K562 (cell line): Measurements from ENCODE around the gene LY6G5B. TPM values are rescaled to one million over a fixed set of nuclear protein-coding genes. Genes with fewer than 3 reads are reported as not detected.

Source experiments
- ATF6 ChIP-seq: sonication (generic); formaldehyde crosslinking; IDR thresholded peaks from 2 replicates; pipeline ENCODE4 v1.4.0; 2020; ENCODE audit warnings: mild to moderate bottlenecking, missing genetic modification reagents
- CBFA2T2 ChIP-seq: fragments of 450-650 bp; conservative IDR thresholded peaks from 2 replicates; pipeline ENCODE4 v1.6.1; 2017; ENCODE audit warnings: mild to moderate bottlenecking
- CBX2 ChIP-seq: fragments of 200-600 bp; sonication (generic); IDR thresholded peaks from one replicate; pipeline ENCODE4 v1.6.1; 2012; ENCODE audit warnings: mild to moderate bottlenecking, low read length, inconsistent platforms; ENCODE audit not compliant: insufficient read depth, poor library complexity, severe bottlenecking
- ELF4 ChIP-seq: fragments of 450-650 bp; formaldehyde crosslinking; IDR thresholded peaks from 2 replicates; pipeline ENCODE4 v1.4.0; 2022; ENCODE audit warnings: missing genetic modification characterization
- ERF ChIP-seq: fragments of 450-650 bp; formaldehyde crosslinking; IDR thresholded peaks from 2 replicates; pipeline ENCODE4 v1.4.0; 2020; ENCODE audit warnings: mild to moderate bottlenecking, mixed read lengths
- MYNN ChIP-seq, 2 experiments: sonication (generic); formaldehyde crosslinking in 1 of 2; IDR thresholded peaks; 2 replicates each; pipeline versions ENCODE4 v1.5.0 to v1.6.1; 2016 to 2020; ENCODE audit warnings: antibody characterized with exemption in 1 of 2, missing genetic modification reagents in 1 of 2
- NR2F6 ChIP-seq: fragments of 450-650 bp; formaldehyde crosslinking; IDR thresholded peaks from 2 replicates; pipeline ENCODE4 v1.4.0; 2020; ENCODE audit warnings: mild to moderate bottlenecking
- OTX1 ChIP-seq: fragments of 450-650 bp; formaldehyde crosslinking; IDR thresholded peaks from 2 replicates; pipeline ENCODE4 v1.4.0; 2022; ENCODE audit warnings: mild to moderate bottlenecking
- PBX2 ChIP-seq, 2 experiments: IDR thresholded peaks in 1 of 2; conservative IDR thresholded peaks in 1 of 2; 2 replicates each; pipeline ENCODE4 v1.6.1; 2016; ENCODE audit warnings: low read depth in 2 of 2, mild to moderate bottlenecking in 1 of 2, missing compliant biosample characterization in 1 of 2, missing genetic modification characterization in 1 of 2, moderate library complexity in 1 of 2
- POLR2AphosphoS2 ChIP-seq: IDR thresholded peaks from 2 replicates; pipeline ENCODE4 v1.6.1; 2012; ENCODE audit warnings: low read length, improper control_type of control experiment
- PTBP1 ChIP-seq: fragments of 200-400 bp; formaldehyde crosslinking; IDR thresholded peaks from 2 replicates; pipeline ENCODE4 v1.6.1; 2017; ENCODE audit warnings: low read depth, low read length
- RAD21 ChIP-seq, 2 experiments: fragments of 250-450 bp in 1 of 2; fragments of 450-650 bp in 1 of 2; sonication (Bioruptor Pico) in 1 of 2; formaldehyde crosslinking in 1 of 2; IDR thresholded peaks in 1 of 2; conservative IDR thresholded peaks in 1 of 2; 2 replicates each; pipeline versions ENCODE4 v1.4.0 to v1.8.0; 2020 to 2022; ENCODE audit warnings: mild to moderate bottlenecking in 2 of 2, moderate library complexity in 1 of 2
- RBM15 ChIP-seq: fragments of 200-400 bp; formaldehyde crosslinking; IDR thresholded peaks from 2 replicates; pipeline ENCODE4 v1.6.1; 2018; ENCODE audit warnings: mild to moderate bottlenecking, low read length, moderate library complexity; ENCODE audit not compliant: insufficient read depth
- SNRNP70 ChIP-seq: fragments of 200-400 bp; formaldehyde crosslinking; optimal IDR thresholded peaks from 2 replicates; pipeline ENCODE3; 2017; ENCODE audit warnings: low read depth, low read length
- TRIM24 ChIP-seq, 2 experiments: fragments of 450-650 bp; IDR thresholded peaks; 2 replicates each; pipeline ENCODE4 v1.6.1; 2016
- YBX1 ChIP-seq: fragments of 450-650 bp; IDR thresholded peaks from 2 replicates; pipeline ENCODE4 v1.7.1; 2016; ENCODE audit warnings: mild to moderate bottlenecking
- ZC3H8 ChIP-seq: fragments of 450-650 bp; IDR thresholded peaks from 2 replicates; pipeline ENCODE4 v1.6.1; 2017
- ZFP36 ChIP-seq: fragments of 150-350 bp; IDR thresholded peaks from 2 replicates; pipeline ENCODE4 v1.6.1; 2018; ENCODE audit warnings: low read length, low read depth; ENCODE audit not compliant: partially characterized antibody
- ZNF655 ChIP-seq: fragments of 250-450 bp; sonication (Bioruptor Pico); IDR thresholded peaks from 2 replicates; pipeline ENCODE4 v1.5.0; 2021
- ZNF717 ChIP-seq: fragments of 250-450 bp; sonication (Bioruptor Pico); IDR thresholded peaks from 2 replicates; pipeline ENCODE4 v1.5.0; 2021
- ZNF77 ChIP-seq: fragments of 250-450 bp; sonication (Bioruptor Pico); IDR thresholded peaks from 2 replicates; pipeline ENCODE4 v1.5.0; 2020
- polyA plus RNA-seq, 8 experiments: library from polyadenylated mRNA; depleted of rRNA in 4 of 8; stranded (reverse) in 5 of 8; unstranded in 3 of 8; fragments of >200 nt; fragmentation: Nextera tagmentation in 2 of 8; fragmentation: Illumina TruSeq in 1 of 8; extraction: Ambion mirVana in 2 of 8; extraction: Trizol in 1 of 8; gene quantifications; 2 replicates each; pipeline versions ENCODE4 v1.2.1 to v1.2.3, GENCODE V29; 2011 to 2014; ENCODE audit warnings: inconsistent platforms in 1 of 8, missing spikeins in 1 of 8
- total RNA-seq, 7 experiments: library from RNA; depleted of rRNA in 6 of 7; stranded (reverse); fragments of >200 nt in 6 of 7; fragmentation: Illumina TruSeq in 2 of 7; extraction: Trizol in 2 of 7; gene quantifications; 2 replicates each; pipeline versions ENCODE4 v1.2.1 to v1.2.3, GENCODE V29; 2011 to 2021; ENCODE audit warnings: low replicate concordance in 1 of 7

LY6G5B gene
- total and polyA plus RNA-seq, 9 of the 15 experiments (the other 6 are each of a cell fraction or from before 2014, with no cell fraction given): 6.0 to 27.0 (median 7.5) TPM

- TF ChIP-seq ELF4 (CRISPR knock-in tag) (peak; percentile 36), ATF6 (CRISPR knock-in tag) (peak; percentile 42; the same call in 1 of the 2 replicates), RAD21 (CRISPR knock-in tag; conservative IDR thresholded peaks at IDR 0.05 in 1 of 2, IDR thresholded peaks at IDR 0.05 in 1 of 2) (peak; percentile 5 to 28; a peak in 3 of 4 replicates), SNRNP70 (no peak), ERF (CRISPR knock-in tag) (peak; percentile 98), ZNF77 (peak; percentile 93), CBX2 (no peak), CBFA2T2 (no peak), RBM15 (no peak), ZC3H8 (no peak), ZFP36 (no peak), POLR2AphosphoS2 (peak; percentile 99), TRIM24 (IDR thresholded peaks at IDR 0.05) (peak in 1 of 2 experiments; percentile 37; a peak in 2 of 4 replicates), PTBP1 (no peak), ZNF655 (CRISPR knock-in tag) (peak; percentile 92), YBX1 (no peak), ZNF717 (CRISPR knock-in tag) (peak; percentile 90), MYNN (IDR thresholded peaks at IDR 0.05) (peak; percentile 77), MYNN (CRISPR knock-in tag; IDR thresholded peaks at IDR 0.05) (no peak), NR2F6 (CRISPR knock-in tag) (peak; percentile 27; the same call in 1 of the 2 replicates), OTX1 (peak; percentile 19; the same call in 1 of the 2 replicates), PBX2 (CRISPR knock-in tag; IDR thresholded peaks at IDR 0.05; ENCODE audit: low read depth) (no peak), PBX2 (tag; conservative IDR thresholded peaks at IDR 0.05; ENCODE audit: low read depth) (no peak)
Observed at GRCh38 chr6:31660381-31661261, 9.2 kb upstream of the LY6G5B start, which contains the start of gene C6orf47 (continued).
